Skin epidermis (tissue), 12 donors: ENCODE results near the gene RPRML.
A peak's percentile ranks its signal among the peaks of the same experiment; 100 is the strongest.

Source experiments
- H3K27ac ChIP-seq, 21 experiments: fragments of 200-600 bp; sonication (generic) in 11 of 21; one replicate each; pipeline ENCODE4 v1.5.0; 2020; ENCODE audit warnings: mild to moderate bottlenecking in 3 of 21, inconsistent platforms in 2 of 21, moderate library complexity in 2 of 21
- H3K4me3 ChIP-seq, 7 experiments: fragments of 200-600 bp; sonication (generic) in 2 of 7; one replicate each; pipeline ENCODE4 v1.5.0; 2020; ENCODE audit warnings: inconsistent platforms in 2 of 7, mild to moderate bottlenecking in 2 of 7, moderate library complexity in 1 of 7

RPRML gene

DNA sequence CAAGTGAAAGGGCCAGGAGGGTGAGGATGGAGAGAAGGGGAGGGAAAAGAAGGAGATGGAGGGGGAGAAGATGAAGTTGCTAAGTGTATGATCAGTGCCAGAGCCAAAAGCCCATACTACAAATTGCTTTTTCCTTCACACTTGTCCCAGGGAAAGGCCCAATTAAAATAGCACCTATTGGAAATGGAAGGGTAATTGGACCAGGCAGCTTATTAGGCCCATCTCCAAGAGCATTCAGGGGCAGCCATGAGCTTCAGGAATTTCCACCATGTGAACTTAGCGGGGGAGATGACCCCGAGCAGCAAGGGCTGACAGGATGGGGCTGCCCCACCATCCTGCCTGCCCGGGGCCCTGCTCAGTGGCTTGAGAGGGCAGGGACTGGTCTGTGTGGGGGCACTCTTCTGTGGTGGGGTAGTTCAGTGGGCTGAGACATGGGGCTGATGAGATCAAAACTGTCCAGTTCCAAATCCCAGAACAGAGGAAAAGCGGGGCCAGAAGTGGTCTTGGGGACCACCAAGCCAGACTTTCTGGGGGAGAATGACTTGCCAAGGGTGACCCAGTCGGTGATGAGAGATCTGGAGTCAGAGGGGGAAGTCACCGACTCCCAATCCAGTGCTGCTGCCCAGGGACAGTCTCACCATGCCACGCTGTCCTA is 28.6 kb downstream of the RPRML start:
- no peak overlapping the region for H3K27ac ChIP-seq
- H3K4me3 ChIP-seq = no peak overlapping the region

GRCh38 chr17:46949291-46950174 is 29.5 kb downstream of the RPRML start:
- Histone ChIP-seq H3K27ac (no peak overlapping the region), H3K4me3 (no peak overlapping the region)

- H3K27ac ChIP-seq = no peak overlapping the region
- H3K4me3 ChIP-seq = no peak overlapping the region
Measured at GRCh38 chr17:46948544-46948943, 30.5 kb downstream of the RPRML start.

DNA sequence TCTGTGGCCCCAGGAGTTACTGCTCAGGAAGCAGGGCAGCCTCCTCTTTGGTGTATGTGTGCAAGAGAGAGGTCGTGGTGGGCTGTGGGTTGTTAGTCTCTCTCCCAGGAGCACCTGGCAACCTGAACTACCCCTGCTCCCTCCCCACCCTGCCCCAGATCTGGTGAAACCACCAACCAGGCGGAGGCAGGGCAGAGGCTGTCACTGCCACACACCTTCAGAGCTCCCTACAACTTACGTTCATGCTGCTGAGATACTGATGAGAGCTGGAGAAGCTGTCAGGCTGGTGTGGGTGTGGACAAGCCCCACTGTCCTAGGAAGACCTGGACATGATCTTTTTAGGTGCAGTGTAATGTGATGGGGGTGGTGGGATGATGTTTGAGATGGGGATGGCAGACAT is 31.8 kb downstream of the RPRML start:
- Histone ChIP-seq H3K27ac (no peak overlapping the region), H3K4me3 (no peak overlapping the region)

- H3K4me3 ChIP-seq = no peak overlapping the region
Measured at GRCh38 chr17:46944931-46945330, 34.1 kb downstream of the RPRML start.

GRCh38 chr17:46943501-46944393 is 35.3 kb downstream of the RPRML start:
- peak overlapping the region in 1 of 21 experiments; percentile 6 for H3K27ac ChIP-seq
- H3K4me3 ChIP-seq = no peak overlapping the region

More at GRCh38 chr17:46944931-46945330, 34.1 kb downstream of the RPRML start:
- peak overlapping the region in 4 of 21 experiments; percentile 14 to 34 (median 16) for H3K27ac ChIP-seq

- Histone ChIP-seq H3K27ac (no peak overlapping the region), H3K4me3 (no peak overlapping the region)
Measured at GRCh38 chr17:46943218-46943500, 35.9 kb downstream of the RPRML start.

- Histone ChIP-seq H3K4me3 (no peak overlapping the region), H3K27ac (no peak overlapping the region)
Measured at GRCh38 chr17:46942441-46943217, 36.4 kb downstream of the RPRML start.

DNA sequence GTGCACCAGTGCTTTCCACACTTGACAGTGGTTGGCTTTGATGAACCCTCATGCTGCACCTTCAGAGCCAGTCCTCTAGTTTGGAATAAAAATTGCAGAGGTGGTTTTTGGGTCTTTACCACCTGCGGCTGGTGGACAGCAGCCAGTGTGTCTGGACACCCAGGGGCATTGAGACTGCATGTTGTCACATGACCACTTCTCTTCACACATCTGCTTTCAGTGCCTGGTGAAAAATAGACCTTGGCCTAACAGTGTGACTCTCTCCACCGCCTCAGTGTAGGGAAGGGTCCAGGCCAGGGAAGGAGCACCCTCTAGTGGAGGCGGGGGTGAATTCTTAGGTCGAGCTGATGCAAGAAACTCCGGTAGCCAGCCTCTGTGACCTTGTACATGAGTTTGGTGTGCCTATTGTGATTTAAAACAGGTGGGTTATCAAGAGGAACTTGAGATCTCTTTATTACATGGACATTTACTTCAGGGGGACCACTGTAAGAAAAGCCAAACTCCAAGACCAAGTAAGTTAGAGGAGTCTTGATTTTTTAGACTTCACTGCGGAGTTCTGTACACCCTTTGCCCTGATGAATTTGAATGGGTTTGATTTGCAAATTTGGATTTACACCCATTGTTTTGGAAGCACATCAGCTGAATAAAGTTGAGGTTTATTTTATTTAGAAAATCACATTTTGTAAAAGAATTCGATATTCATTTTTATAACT is 38.2 kb downstream of the RPRML start:
- H3K27ac ChIP-seq = no peak overlapping the region
- H3K4me3 ChIP-seq = no peak overlapping the region

DNA sequence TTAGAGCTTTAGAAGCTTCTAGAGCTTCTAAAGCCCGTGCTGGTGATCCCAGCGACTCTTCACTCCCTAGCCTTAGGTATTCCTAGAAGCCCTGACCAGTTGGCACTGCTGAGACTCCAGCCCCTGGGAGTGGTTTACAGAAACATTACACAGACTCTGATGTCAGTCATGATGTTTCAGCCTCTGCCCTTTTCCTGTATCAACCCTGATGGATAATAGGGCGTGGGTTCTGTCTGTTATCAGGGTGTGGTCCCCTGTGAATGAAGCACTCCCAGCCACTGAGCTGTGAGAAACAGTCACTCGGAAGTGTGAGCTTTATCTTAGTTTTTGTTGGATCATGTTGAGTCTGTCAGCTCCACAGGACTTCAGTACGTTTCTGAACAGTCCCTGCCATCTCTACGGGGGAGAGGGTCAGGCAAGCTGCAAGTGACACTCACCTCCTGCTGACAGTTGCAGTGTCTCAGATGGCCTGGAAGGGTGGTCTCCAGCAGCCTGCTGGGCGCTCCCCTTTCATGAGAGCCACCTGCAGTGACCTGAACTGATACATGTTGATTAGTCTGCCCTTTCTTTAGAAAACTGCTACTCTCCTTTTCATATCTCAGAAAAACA is 43.3 kb downstream of the RPRML start:
- no peak overlapping the region for H3K4me3 ChIP-seq
- H3K27ac ChIP-seq = peak overlapping the region in 1 of 21 experiments; percentile 25

DNA sequence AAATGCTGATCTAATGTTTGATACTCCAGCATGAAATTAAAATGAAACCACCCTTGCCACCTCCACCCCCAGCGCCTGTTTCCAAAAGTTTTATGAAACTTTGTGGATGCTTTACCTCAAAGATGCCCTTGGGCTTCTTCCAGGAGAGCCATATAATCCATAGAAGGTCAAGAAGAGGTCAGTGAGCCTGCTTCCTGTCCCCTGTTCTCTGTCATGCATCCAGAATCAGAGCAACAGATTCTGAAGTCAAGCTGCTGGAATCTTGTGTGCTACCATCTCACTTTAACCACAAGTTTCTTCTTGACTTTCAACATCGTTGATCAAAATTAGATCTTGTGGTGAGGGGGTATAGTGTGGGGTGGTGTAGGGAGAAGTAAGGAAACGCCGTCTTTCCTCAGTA is 47.5 kb downstream of the RPRML start:
- Histone ChIP-seq H3K27ac (no peak overlapping the region), H3K4me3 (no peak overlapping the region)

DNA sequence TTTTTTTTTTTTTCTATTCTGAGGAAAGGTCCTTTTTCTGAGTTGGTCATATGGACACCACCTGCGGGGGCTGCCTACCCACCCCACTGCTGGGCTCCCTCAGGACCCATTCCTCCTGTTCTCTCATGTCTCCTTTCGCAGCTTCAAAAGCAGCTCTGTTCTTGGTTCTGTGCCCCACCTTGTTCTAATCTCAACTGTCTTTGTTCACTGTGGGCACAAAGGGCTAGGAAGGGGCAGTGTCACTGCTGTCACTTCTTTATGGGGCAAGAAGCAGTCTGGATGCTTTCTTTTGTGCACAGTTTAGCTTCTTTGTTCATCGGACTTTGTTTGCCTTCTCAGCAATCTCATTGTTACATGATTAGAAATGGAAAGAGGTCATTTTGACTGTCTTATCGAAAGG is 49.0 kb downstream of the RPRML start:
- Histone ChIP-seq H3K4me3 (no peak overlapping the region), H3K27ac (no peak overlapping the region)

GRCh38 chr17:46929413-46929812 is 49.6 kb downstream of the RPRML start:
- H3K27ac ChIP-seq = peak overlapping the region in 1 of 21 experiments; percentile 1
- no peak overlapping the region for H3K4me3 ChIP-seq

- Histone ChIP-seq H3K4me3 (no peak overlapping the region), H3K27ac (peak overlapping the region in 3 of 21 experiments; percentile 1 to 38 (median 3))
Measured at GRCh38 chr17:46928467-46929261, 50.4 kb downstream of the RPRML start.
